ENCODE measurements around the gene RASSF4.

The RASSF4 gene

DNA sequence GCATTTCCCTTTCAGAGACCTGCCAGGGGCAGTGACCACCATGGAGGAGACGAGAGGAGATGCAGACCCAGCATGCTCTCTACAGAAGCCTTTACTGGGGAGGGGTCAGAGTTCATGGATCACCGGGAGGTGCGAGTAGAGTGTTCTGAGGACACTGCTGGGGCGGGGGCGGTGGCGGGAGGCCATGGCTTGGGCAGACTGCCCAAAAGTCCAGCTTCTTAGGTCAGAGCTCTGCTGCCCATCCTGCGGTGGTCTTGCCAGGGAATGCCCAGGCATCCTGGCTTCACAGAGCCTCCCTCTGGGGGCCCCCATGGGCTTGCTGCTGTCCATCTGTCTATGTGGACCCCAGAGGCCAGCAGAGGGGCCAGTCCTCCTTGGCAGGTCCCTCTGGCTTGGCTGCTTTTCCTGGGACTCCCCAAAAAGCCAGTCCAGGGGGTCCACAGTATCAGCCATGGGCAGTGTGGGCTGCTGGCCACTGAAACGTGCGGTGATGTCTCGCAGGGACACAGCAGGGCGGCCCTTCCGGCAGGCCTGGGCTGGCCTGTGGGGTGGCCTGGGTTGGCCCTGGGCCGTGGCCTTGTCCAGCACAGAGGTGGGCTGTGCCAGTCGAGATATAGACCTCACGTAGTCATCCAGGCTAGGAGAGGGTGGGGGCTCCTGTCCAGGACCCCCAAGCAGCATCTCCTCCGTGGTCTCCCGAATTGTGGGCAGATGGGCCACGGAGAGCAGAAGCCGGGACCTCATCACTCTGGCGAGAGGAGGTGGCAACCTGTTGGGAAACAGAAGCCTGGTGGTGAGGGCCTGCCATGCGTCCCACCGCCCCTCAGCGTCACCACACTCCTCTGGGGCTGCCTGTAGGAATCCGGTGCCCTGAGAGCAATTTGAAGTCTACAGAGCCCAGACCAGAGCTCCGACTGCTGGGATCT is 17.9 kb downstream of the RASSF4 start:
- DNase-seq = no peak

DNA sequence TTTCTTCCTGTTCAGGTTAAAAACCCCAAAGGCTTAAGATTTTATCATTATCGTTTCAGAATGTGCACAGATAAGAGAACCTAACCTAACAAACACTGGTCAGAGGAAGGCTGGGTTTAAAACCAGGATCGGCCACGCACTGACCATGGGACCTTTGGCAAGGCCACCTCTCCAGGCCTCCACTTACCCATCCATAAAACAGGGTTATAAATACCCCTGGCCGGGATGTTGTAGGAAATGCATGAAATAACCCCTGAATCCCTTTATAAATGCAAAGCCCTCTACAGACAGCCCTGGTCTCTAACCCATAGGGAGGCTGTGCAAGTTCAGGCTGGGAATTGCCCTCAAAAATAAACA is 18.6 kb downstream of the RASSF4 start:
- DNase-seq = no peak

DNA sequence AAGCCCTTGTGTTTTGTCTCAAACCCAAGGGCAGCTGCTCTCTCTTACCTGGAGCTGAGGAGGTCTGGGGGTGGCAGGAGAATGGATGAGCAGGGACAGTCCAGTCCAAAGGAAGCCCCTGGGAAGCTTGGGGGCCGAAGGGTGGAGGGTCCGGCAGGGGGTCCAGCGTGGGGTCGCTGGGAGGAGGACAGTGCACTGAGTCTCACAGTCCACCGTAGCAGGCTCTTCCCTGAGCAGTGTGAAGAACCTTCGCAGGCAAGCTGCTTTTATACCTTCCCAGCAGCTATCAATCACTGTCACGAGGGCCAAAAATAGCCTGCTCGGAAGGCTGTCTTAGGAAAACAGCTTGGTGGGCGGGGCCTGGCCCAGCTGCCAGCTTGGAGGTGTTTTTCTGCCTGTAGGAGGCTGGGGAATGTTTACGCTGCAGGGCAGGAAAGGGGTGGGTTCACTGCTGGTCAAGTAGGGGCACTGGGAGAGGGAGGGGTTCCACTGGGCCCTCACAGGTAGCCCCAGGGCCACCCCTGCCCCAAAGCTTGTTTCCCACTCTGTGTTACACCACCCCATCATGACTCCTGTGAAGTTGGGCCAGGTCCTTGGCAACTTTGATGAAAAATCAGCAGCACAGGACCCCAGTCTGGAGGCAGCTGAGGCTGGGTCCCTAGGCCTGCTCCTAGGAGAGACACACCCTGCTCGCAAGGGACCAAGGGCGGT is 19.1 kb downstream of the RASSF4 start, which contains the start of gene DEPP1:
Gene DEPP1, minus strand, starts transcription at position 240 of the 711 bp plus-strand sequence. CDS start 779 bp downstream, outside the sequence.
- no peak for DNase-seq

DNA sequence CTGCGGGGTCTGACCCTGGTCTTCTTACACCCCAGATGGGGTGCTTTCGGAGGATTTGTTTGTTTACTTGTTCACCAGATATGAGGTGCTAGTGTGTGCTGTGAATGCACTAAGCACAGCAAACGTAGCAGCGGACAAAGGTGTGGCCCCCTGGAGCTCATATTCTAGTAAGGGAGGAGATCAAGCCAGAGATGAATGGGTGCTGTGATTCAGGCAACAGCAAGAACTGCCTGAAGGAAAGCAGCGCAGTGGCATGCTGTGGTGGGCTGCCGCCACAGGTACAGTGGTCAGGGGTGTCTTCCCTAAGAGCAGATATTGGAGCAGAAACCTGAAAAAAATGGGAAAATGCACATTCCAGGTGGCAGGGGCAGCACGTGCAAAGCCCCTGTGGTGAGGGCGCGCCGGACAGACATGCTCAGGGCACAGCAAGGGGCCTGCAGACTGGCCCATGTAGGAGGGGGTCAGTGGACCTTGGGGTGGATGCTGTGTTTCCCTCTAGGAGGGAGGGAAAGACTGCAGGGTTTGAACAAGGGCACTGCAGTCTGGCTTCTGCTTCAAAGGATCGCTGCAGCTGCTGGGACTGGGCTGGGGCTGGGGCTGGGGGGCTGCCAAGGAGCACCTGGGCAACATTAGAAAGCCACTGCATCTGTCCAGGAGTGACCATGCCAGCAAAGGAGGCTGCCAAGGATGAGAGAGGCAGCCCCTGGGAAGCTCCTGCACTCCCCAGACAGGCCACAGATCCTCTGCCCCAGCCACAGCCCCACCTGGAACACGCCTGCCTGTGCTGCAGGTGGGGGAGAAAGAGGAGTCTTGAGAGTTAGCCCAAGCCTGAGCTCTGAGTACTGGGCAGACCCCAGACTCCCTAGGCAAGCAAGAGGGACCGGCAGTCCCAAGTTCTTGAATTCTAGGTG is 19.9 kb downstream of the RASSF4 start:
- no peak for DNase-seq

DNA sequence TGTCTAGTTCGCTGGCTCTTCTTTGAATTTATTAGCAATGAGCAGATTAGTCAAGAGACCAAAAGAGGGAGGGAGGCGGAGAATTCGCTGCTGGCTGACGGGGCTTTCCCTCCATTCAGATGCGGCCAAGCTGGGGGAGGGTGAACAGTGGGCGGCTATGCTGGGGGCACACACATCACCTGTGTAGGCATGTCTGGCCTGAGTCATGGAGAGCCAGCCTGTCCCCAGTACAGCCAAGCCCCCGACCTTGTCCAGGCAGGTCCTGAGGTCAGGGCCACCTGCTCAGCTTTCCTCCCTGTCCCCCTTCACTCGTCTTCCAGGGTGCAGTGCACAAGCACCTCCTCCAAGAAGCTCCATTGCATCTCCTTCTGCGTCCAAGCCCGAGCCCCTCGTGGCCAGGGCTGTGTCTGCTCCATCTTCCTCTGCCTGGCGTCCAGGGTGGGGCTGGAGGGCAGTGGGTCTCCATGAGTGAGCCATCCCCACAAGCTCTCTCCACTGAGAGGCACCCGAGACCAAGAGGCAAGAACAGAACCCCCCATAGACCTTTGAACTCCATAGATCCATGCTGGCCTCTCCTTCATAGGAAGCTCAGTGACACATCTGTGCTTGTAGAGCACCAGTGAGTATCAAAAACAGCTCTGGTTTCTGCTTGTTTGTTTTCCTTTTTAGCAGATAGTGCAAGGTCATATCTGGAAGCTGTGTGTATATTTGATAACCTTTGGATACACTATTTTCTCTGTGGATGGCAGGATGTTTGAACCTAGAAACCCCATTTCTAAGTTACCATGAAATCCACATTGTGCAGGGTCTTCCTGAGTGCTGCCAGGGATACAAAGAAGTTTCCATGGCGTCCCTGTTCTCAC is 20.9 kb downstream of the RASSF4 start:
- no peak for DNase-seq

DNA sequence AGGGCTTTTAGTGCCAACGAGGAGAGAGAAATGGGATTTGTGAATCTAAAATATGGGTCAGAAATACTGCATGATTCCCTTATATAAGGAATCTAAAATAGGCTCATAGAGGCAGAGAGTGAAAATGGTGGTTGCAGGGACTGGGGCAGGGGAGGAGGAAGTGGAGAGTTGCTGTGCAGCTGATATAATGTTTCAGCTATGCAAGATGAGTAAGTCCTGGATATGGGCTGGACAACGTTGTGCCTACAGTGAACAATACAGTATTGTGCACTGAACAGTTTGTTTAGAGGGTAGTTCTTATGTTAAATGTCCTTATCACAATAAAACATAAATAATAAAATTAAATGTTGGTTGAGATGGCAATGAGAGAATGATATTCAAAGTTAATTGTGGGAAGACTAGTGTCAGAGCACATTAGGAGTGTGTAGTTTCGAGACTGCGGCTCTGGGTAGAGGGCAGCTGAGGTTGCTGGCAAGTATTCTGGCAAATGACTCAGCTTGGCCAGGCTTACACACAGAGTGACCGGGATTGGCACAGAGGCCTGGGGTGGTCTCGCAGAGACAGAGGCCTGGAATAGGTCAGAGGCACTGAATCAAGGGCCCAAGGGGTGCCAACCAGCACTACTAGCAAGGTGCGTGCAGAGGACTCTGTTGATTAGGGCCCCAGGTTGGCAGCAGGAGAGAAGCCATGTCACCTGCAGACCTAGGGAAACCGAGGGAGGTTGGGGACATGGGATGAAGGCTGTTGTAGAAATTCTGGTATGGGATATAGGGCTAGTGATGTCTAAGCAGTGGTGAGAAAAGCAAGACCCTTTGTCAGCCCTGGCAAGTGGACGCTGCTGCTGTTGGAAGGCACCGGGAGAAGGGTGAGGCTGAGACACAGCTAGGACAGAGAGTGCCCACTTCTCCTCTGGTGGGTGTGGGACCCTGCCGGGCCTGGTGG is 21.8 kb downstream of the RASSF4 start:
- no peak for DNase-seq

DNA sequence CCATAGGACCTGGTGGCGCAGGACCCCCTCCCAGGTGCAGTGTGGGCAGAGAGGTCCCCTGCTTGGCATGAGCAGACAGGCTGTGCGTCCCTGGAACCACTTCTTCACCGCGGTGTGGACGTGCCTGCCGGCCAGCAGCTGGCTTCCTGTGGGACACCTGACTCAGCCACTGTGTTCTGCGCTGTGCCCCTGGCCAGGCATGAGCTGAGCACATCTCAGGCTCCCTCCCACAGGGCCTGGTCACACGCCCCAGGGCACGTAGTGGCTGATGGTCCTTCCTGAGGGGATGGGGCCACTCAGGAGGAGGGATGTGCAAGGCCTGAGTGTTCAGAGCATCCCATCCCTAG is 22.5 kb downstream of the RASSF4 start:
- no peak for DNase-seq

DNA sequence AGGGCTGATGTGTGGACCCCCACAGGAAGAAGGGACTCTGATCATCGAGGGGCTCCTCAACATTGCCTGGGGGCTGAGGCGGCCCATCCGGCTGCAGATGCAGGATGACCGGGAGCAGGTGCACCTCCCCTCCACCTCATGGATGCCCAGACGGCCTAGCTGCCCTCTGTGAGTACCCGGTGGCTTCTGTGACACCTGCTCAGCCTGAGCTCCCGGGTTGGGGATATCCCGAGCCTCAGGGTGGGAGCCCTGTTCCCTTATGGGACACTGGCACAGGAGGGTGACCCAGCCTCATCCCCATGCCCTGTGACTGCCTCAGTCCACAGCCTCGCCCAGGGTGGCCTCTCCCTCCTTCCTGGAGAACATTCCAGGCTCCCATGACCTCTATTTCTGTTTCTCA is 22.9 kb downstream of the RASSF4 start:
- DNase-seq = no peak

DNA sequence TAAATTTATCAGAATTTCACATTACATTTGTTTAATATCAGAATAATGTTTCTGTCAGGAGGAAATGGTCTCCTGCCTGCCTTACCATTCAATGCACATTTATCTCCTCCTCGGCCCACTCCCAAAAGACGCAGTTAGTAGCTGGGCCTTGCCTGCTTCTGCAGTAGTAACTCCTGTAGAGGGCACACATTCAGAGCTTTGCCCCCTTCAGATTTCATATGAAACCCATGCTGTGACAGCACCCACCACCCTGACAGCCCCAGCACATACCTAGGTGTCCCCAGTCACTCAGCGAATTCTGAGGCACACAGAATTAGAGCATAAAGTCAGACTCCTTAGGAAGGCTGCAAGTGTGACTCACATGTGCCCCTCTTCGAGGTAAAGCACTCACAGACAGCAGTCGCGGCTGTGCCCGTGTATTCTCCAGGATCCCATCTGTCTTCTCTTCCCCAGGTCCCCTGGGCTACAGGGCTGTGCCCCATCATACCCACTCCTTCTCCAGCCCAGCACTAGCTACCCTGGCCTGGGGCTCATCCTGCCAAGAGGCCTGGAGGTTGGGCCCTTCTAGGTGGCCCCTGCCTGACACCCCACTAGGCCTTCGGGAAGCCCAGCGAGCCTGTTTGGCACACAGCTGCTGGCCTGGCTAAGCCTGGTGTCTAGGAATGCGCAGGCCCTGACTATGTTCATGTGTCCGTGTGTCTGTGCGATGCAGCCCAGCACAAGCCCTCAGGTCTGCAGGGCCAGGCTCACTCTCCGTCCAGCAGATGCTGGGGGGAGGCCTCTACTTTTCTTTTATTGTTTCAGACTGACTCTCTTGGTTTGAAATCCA is 23.7 kb downstream of the RASSF4 start:
- no peak for DNase-seq

DNA sequence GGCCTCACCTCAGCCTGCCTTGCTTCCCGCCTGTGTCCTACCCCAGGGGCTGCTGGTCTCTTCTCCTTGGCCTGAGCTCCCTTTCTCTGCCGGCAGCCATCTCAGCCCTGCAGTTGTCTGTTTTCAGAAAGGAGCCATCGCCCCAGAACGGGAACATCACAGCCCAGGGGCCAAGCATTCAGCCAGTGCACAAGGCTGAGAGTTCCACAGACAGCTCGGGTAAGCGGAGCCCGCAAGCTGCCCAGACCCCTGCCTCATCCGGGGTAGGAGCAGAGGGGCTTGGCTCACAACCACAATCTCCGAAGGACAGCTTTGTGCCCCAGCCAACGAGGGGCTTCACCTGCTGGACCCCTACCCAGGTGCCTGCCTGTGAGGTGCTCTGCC is 24.3 kb downstream of the RASSF4 start:
- no peak for DNase-seq

DNA sequence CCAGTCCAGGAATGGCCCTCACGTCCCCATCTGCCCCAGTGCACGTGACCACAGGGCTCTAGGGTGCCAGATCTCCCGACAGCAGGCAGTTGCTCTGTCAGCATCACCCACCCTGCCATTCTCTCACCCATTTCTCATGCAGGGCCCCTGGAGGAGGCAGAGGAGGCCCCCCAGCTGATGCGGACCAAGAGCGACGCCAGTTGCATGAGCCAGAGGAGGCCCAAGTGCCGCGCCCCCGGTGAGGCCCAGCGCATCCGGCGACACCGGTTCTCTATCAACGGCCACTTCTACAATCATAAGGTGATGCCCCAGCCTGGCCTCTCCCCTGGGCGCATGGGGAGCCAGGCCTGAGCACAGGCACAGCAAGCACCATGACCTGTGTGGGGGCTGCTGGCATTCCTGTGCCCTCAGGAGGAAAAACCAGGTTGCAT is 25.1 kb downstream of the RASSF4 start:
- no peak for DNase-seq

DNA sequence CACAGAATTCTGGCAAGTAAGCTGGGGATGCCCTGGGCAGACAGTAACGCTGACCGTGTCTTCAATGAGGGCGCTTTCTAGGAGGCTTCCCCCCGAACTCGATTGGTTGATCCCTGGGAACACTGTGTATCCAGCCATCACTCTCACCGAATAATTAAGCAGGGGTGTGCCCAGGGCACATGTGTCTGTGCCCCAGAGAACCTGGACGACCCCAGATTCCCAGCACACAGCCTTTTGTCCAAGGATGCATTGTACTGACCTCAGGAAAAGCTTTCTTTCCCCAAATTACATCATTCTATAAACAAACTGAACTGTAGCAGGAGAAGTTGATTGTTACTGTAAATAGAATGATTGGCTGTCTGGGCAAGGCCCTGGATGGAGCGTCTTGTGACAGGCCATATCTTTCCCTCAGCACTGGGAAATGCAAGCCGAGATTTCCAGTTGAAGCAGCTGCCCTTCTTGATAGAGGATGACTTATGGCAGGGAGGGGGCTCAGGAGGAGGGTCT is 25.6 kb downstream of the RASSF4 start:
- no peak for DNase-seq

DNA sequence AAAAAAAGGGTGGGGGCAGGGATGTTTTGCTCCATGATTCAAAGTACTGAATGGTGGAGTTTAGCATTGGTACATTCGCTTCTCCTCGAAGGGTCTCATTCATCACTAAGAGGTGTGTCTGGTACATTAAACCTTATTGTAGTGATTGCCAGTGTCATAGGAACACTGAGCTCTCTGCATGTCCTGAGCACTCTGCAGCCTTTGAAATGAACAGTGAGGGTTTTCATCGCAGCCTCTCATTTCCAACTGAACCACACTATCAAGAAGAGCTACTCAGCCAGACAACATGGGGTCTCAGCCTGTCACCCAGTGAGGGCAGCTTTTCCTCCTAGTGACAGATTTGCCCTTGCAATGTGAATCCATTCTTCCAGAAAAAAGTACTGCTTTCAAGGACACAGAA is 26.6 kb downstream of the RASSF4 start:
- DNase-seq = no peak

DNA sequence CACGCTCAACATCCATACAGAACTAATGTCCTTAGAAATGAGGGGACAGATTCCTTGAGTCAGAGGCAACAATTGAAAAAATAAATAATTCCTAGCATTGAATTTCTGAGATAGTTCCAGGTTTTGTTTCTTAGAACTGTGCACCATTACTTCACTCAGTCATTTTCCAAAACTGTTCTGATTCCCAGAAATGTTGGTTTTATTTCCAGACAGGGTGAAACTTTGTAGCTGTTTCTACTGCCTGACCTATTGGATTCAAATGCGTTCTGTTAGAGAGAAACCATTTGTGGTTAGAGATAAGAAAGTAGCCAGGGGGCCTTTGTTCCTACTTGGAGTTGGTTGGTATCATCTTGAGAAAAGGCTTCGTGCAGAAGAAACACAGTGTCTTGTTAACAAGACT is 27.1 kb downstream of the RASSF4 start:
- no peak for DNase-seq

DNA sequence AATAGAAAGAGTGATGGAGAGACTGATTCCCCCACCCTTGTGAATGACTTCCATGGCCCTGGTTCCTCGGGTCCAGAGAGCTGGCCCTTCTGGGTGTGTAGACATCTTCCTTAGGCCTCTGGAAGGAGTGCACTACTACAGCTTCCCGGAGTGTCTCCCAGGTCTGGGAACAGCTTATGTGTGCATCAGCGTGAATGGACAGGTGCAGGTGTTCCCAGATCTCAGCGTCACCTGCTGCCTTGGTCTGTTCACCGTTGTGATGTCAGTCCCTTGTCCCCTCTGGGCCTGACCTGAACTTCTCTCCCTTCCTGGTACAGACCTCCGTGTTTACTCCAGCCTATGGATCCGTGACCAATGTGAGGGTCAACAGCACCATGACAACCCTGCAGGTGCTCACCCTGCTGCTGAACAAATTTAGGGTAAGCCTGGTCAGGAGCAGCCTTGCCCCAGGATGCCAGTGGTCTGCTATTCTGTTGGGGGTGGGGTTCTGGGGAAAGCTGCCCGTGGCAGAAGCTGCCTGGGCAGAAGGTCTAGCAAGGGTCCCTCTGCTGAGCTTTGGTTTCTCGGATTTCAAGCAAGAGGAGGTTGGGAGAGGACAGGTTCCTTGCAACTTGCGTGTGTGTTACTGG is 29.5 kb downstream of the RASSF4 start:
- peak in 1 of 2 donors; percentile 13 for DNase-seq

DNA sequence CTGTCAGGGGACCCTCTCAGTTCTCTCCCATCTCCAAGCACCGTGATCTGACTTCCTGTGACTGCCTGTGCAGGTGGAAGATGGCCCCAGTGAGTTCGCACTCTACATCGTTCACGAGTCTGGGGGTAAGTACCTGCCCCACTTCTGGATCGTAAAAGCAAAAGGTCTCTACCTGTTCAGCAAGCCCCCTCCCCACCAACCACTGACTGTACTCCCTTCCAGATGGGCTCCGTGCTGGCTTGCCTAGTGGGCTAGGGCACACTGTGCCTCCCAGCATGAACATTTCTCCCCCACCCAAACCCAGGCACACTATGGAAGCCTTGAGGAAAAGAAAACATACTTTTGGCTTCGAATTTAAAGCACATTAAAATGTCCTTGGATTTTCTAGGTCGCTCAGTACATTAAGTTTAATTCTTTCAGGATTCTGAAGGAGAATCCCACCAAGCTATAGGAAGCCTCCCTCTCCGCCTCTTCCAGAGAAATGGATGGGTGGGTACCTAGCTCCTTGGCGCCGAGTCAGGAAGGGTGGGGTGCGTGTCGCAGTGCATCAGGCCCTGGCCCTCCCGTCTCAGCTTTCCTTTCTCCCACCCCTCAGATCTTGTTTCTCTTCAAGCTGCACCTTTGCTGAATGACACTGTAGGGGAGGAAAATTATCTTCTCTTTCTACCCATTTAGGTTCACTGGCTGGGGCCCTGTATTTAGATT is 30.1 kb downstream of the RASSF4 start:
- DNase-seq = peak in 1 of 2 donors; percentile 6

DNA sequence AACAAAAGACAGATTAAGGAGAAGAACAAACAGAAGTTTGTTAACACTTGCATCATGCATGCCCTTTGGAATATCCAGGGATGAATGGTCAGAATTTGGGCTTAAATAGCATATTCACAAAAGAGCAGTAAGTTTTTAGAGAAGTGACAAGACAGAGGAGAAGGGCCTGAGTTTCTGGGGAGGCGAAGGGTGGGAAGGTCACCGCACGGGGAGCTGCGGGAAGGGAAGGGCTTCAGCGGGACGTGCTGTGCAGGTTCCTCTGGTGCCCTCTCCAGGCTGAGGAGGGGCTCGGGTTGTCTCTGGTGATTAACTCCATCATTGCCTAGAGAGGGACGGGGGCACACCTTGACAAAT is 30.7 kb downstream of the RASSF4 start:
- DNase-seq = peak in 1 of 2 donors; percentile 13

DNA sequence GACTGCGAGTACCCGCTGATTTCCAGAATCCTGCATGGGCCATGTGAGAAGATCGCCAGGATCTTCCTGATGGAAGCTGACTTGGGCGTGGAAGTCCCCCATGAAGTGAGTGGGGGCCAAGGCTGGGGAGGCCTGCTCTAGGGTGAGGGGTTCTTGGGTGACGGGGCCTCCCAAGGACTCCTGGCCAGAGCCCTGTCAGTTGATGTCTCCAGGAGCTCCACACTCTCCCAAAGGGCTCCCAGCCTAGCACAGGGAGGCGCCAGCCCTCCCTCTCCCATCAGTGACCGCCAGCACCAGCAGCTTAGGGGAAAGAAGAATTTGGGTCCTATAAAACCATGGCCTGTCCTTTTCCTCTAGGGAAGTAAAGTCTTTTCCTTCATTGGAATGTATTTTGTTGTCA is 31.4 kb downstream of the RASSF4 start:
- peak in 1 of 2 donors; percentile 4 for DNase-seq

DNA sequence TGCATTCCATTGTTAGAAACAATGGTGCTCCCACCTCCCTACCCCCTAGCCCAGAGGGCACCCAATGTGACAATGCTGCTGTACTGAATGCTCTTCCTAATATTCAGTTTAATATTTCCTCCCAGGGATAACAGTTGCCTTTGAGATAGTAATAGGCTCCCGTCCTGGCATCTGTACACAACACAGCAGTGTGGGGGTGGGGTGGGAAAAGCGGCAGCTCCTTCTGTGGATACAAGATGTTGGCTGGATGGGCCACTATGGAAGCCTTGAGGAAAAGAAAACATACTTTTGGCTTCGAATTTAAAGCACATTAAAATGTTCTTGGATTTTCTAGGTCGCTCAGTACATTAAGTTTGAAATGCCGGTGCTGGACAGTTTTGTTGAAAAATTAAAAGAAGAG is 32.0 kb downstream of the RASSF4 start:
- DNase-seq = no peak
